Ishikawa (cell line): ENCODE data around the gene MRM1.

Source experiments
- CEBPB ChIP-seq: IDR thresholded peaks from 2 replicates; pipeline ENCODE4 v1.6.1; 2012
- CREB1 ChIP-seq: IDR thresholded peaks from 2 replicates; pipeline ENCODE4 v1.6.1; 2012; ENCODE audit warnings: low read depth
- EP300 ChIP-seq: IDR thresholded peaks from 2 replicates; pipeline ENCODE4 v1.6.1; 2012; ENCODE audit warnings: borderline replicate concordance
- FOXM1 ChIP-seq: IDR thresholded peaks from 2 replicates; pipeline ENCODE4 v1.6.1; 2012; ENCODE audit warnings: low read depth, borderline replicate concordance
- RAD21 ChIP-seq: IDR thresholded peaks from 2 replicates; pipeline ENCODE4 v1.6.1; 2012; ENCODE audit warnings: low read depth
- REST ChIP-seq: IDR thresholded peaks from 2 replicates; pipeline ENCODE4 v1.6.1; 2012; ENCODE audit warnings: low read depth, mild to moderate bottlenecking
- TAF1 ChIP-seq: IDR thresholded peaks from 2 replicates; pipeline ENCODE4 v1.6.1; 2012; ENCODE audit warnings: low read depth, mild to moderate bottlenecking
- TCF12 ChIP-seq: IDR thresholded peaks from 2 replicates; pipeline ENCODE4 v1.6.1; 2012; ENCODE audit warnings: low read depth
- TEAD4 ChIP-seq: IDR thresholded peaks from 2 replicates; pipeline ENCODE4 v1.6.1; 2012
- USF1 ChIP-seq: IDR thresholded peaks from 2 replicates; pipeline ENCODE4 v1.6.1; 2012
- YY1 ChIP-seq: IDR thresholded peaks from 2 replicates; pipeline ENCODE4 v1.6.1; 2012; ENCODE audit warnings: low read depth

- TF ChIP-seq TAF1 (no peak), YY1 (no peak), REST (no peak), EP300 (no peak), CREB1 (no peak), TEAD4 (no peak), RAD21 (no peak), USF1 (no peak), TCF12 (no peak), CEBPB (no peak), FOXM1 (no peak)
Observed at GRCh38 chr17:36643086-36643685, 41.8 kb downstream of the MRM1 start.
